B cell (primary cell): Measurements from ENCODE around the gene COL5A1. TPM values are rescaled to one million over a fixed set of nuclear protein-coding genes. Genes with fewer than 3 reads are reported as not detected.

ENCODE experiments used
- ATAC-seq: fragments of 200-7000 bp; cut with Tn5 transposase; one replicate; pipeline ENCODE4 v1.10.0; 2021; ENCODE audit warnings: low read depth, mild to moderate bottlenecking, moderate number of reproducible peaks, moderate library complexity
- CTCF ChIA-PET: fragments of 350-600 bp; sonication (Branson Sonifier 250); formaldehyde crosslinking; loops from one replicate; lab custom pipeline; 2021; ENCODE audit warnings: antibody characterized with exemption, inconsistent platforms; lab: Charles Lee
- POLR2A ChIA-PET: fragments of 350-600 bp; sonication (Branson Sonifier 250); formaldehyde crosslinking; loops from one replicate; lab custom pipeline; 2021; ENCODE audit warnings: antibody characterized with exemption; lab: Charles Lee
- DNase-seq: peaks from one replicate; pipeline ENCODE4 v3.0.0; 2013
- H2AFZ ChIP-seq: 2 replicates; pipeline ENCODE4 v1.6.1; 2012; ENCODE audit warnings: mild to moderate bottlenecking, low read depth, low read length; ENCODE audit not compliant: insufficient read depth, poor library complexity, severe bottlenecking
- H3K27ac ChIP-seq, 2 donors: 1 replicate in 1 of 2; 2 replicates in 1 of 2; pipeline ENCODE4 v1.5.1; 2012 to 2013; ENCODE audit warnings: low read length in 2 of 2, mild to moderate bottlenecking in 2 of 2, moderate library complexity in 1 of 2
- H3K27me3 ChIP-seq, 4 experiments: fragments of 200-600 bp in 1 of 4; sonication (generic) in 1 of 4; replicated peaks in 1 of 4; 1 replicate in 2 of 4; 2 replicates in 2 of 4; pipeline versions ENCODE4 v1.6.1 to v1.7.0; 2013 to 2016; ENCODE audit warnings: low read length in 3 of 4, mild to moderate bottlenecking in 2 of 4, mixed read lengths in 1 of 4, moderate library complexity in 1 of 4; ENCODE audit not compliant: insufficient read depth in 4 of 4, control insufficient read depth in 3 of 4; ENCODE audit errors: control extremely low read depth in 1 of 4
- H3K36me3 ChIP-seq, 2 experiments: replicated peaks in 1 of 2; 1 replicate in 1 of 2; 2 replicates in 1 of 2; pipeline versions ENCODE4 v1.6.1 to v1.7.1; 2013; ENCODE audit warnings: low read length in 1 of 2; ENCODE audit not compliant: insufficient read depth in 2 of 2, control insufficient read depth in 1 of 2; ENCODE audit errors: control extremely low read depth in 1 of 2, extremely low read depth in 1 of 2
- H3K4me1 ChIP-seq, 2 donors: fragments of 200-600 bp in 1 of 2; sonication (generic) in 1 of 2; 1 replicate in 1 of 2; 2 replicates in 1 of 2; pipeline versions ENCODE4 v1.5.1 to v1.6.1; 2013 to 2017; ENCODE audit warnings: low read length in 2 of 2; ENCODE audit not compliant: control insufficient read depth in 2 of 2, insufficient read depth in 2 of 2
- H3K4me2 ChIP-seq: replicated peaks from 2 replicates; pipeline ENCODE3; 2012; ENCODE audit warnings: mild to moderate bottlenecking, low read depth, low read length; ENCODE audit not compliant: poor library complexity, severe bottlenecking
- H3K4me3 ChIP-seq, 5 experiments: fragments of 200-600 bp in 1 of 5; sonication (generic) in 1 of 5; 1 replicate in 3 of 5; 2 replicates in 2 of 5; pipeline versions ENCODE4 v1.5.1 to v1.7.0; 2011 to 2016; ENCODE audit warnings: low read length in 4 of 5, mild to moderate bottlenecking in 4 of 5, low read depth in 2 of 5, control low read depth in 1 of 5, moderate library complexity in 1 of 5; ENCODE audit not compliant: insufficient read depth in 1 of 5; ENCODE audit errors: control extremely low read depth in 1 of 5, extremely low read depth in 1 of 5
- H3K79me2 ChIP-seq: fragments of 200-600 bp; sonication (generic); one replicate; pipeline ENCODE4 v1.6.0; 2016; ENCODE audit warnings: low read length; ENCODE audit not compliant: control insufficient read depth, insufficient read depth
- H3K9ac ChIP-seq: fragments of 200-600 bp; sonication (generic); 2 replicates; pipeline ENCODE4 v1.6.1; 2017; ENCODE audit warnings: mild to moderate bottlenecking, low read length, moderate library complexity
- H3K9me3 ChIP-seq, 3 donors: one replicate each; pipeline versions ENCODE4 v1.6.1 to v1.7.1; 2013; ENCODE audit warnings: low read length in 2 of 3; ENCODE audit not compliant: control insufficient read depth in 2 of 3, insufficient read depth in 1 of 3; ENCODE audit errors: control extremely low read depth in 1 of 3
- H4K20me1 ChIP-seq: 2 replicates; pipeline ENCODE4 v1.6.0; 2012; ENCODE audit warnings: mild to moderate bottlenecking, low read length; ENCODE audit not compliant: insufficient read depth, control insufficient read depth, poor library complexity, severe bottlenecking
- H3K27ac Mint-ChIP-seq: one replicate; pipeline ENCODE4 v1.8.0; 2021; ENCODE audit warnings: mixed read lengths
- H3K27me3 Mint-ChIP-seq: one replicate; pipeline ENCODE4 v1.8.0; 2021; ENCODE audit warnings: mixed read lengths
- H3K4me1 Mint-ChIP-seq: one replicate; pipeline ENCODE4 v1.8.0; 2021; ENCODE audit warnings: mixed read lengths
- H3K4me3 Mint-ChIP-seq: one replicate; pipeline ENCODE4 v1.8.0; 2021; ENCODE audit warnings: mixed read lengths
- H3K9me3 Mint-ChIP-seq: one replicate; pipeline ENCODE4 v1.8.0; 2022; ENCODE audit warnings: mixed read lengths; ENCODE audit not compliant: insufficient read depth
- CTCF ChIP-seq: fragments of 200-600 bp; IDR thresholded peaks from one replicate; pipeline ENCODE4 v1.8.0; 2022; ENCODE audit warnings: antibody characterized with exemption, mild to moderate bottlenecking
- EZH2 ChIP-seq: IDR thresholded peaks from 2 replicates; pipeline ENCODE4 v1.6.1; 2012; ENCODE audit warnings: borderline replicate concordance, low read depth, mild to moderate bottlenecking, moderate library complexity, low read length; ENCODE audit not compliant: insufficient read depth, poor library complexity, severe bottlenecking
- WGBS: methylation state at CpG from one replicate; pipeline ENCODE4 v1.1.5; 2013; ENCODE audit warnings: missing lambda C conversion rate; ENCODE audit not compliant: insufficient coverage; 5-methylcytosine and 5-hydroxymethylcytosine counted together
- intact Hi-C: fragments of 100-400 bp; cut with micrococcal nuclease; formaldehyde crosslinking; loops from one replicate; pipeline ENCODE4 v1.10.0; 2022
- polyA plus RNA-seq: library from polyadenylated mRNA; depleted of rRNA; stranded (reverse); fragments of >200 nt; gene quantifications from 2 replicates; pipeline ENCODE4 v1.2.3, GENCODE V29; 2012
- total RNA-seq, 2 donors: library from RNA; stranded (reverse); fragments of 120-200 nt in 1 of 2; gene quantifications; 1 replicate in 1 of 2; 2 replicates in 1 of 2; pipeline versions ENCODE4 v1.2.3 to v1.2.4, GENCODE V29; 2013 to 2022

The COL5A1 gene
- total and polyA plus RNA-seq, 2 donors (not counting 1 experiment from before 2014, with no cell fraction given), result 0.06 TPM; not detected in 1

- peaks cover 8% of the 10 kb centered on the region for H3K27me3 Mint-ChIP-seq
- CTCF ChIA-PET, result no interaction called here
- Histone ChIP-seq H3K4me1 (peaks cover 0 to 4% of the 10 kb centered on the region in 2 donors), H3K9me3 (no peaks in the 10 kb centered on the region), H3K9ac (no peak overlapping the region), H3K4me3 (no peak overlapping the region), H3K4me2 (no peak overlapping the region), H3K27ac (no peak overlapping the region), H3K27me3 (peaks cover 0 to 10% (median 2%) of the 10 kb centered on the region in 4 experiments), H2AFZ (no peak overlapping the region), H3K36me3 (no peaks in the 10 kb centered on the region), H4K20me1 (no peaks in the 10 kb centered on the region), H3K79me2 (no peaks in the 10 kb centered on the region)
- H3K27ac Mint-ChIP-seq, result no peak overlapping the region
- TF ChIP-seq EZH2 (no peak), CTCF (no peak)
- no peaks in the 10 kb centered on the region for H3K9me3 Mint-ChIP-seq
- WGBS, result 93% methylated on average over 8 of the region's 12 CpGs
- intact Hi-C loops, result no loop called here
- POLR2A ChIA-PET, result no interaction called here
- no peak overlapping the region for H3K4me3 Mint-ChIP-seq
- ATAC-seq (no peak), DNase-seq (no peak)
- H3K4me1 Mint-ChIP-seq, result peaks cover 6% of the 10 kb centered on the region
Measured at GRCh38 chr9:134637241-134637640, 4.4 kb upstream of the COL5A1 start.

- intact Hi-C loops, result no loop called here
- no peaks in the 10 kb centered on the region for H3K79me2 ChIP-seq
- CTCF ChIA-PET, result no interaction called here
- no peak overlapping the region for H3K9ac ChIP-seq
- POLR2A ChIA-PET, result no interaction called here
- H3K27me3 Mint-ChIP-seq, result peaks cover 9% of the 10 kb centered on the region
- no peak overlapping the region for H3K27ac Mint-ChIP-seq
- peaks cover 6% of the 10 kb centered on the region for H3K4me1 Mint-ChIP-seq
- 86% methylated on average over 20 of the region's 23 CpGs for WGBS
- ATAC-seq, result no peak
- no peak overlapping the region for H3K4me3 ChIP-seq
- H3K4me2 ChIP-seq, result no peak overlapping the region
- H3K9me3 Mint-ChIP-seq, result no peaks in the 10 kb centered on the region
- no peak overlapping the region for H2AFZ ChIP-seq
- no peaks in the 10 kb centered on the region for H4K20me1 ChIP-seq
- no peak for TF ChIP-seq EZH2
- no peak for TF ChIP-seq CTCF
- H3K4me3 Mint-ChIP-seq, result no peak overlapping the region
- H3K4me1 ChIP-seq, result peaks cover 0 to 4% of the 10 kb centered on the region in 2 donors
- no peak overlapping the region for H3K27ac ChIP-seq
- DNase-seq, result no peak
- no peaks in the 10 kb centered on the region for H3K9me3 ChIP-seq
- peaks cover 0 to 15% (median 3%) of the 10 kb centered on the region in 4 experiments for H3K27me3 ChIP-seq
- no peaks in the 10 kb centered on the region for H3K36me3 ChIP-seq
Measured at GRCh38 chr9:134637696-134638501, 3.7 kb upstream of the COL5A1 start.
